Activated T-cell treated with anti-CD3 and anti-CD28 coated beads, Interleukin-2, amount 50 U/mL, for 24 hours (primary cell): Measurements from ENCODE around the gene RND1.
A peak's percentile ranks its signal among the peaks of the same experiment; 100 is the strongest.
"Not testable (repeated sequence)": the region's sequence is repeated elsewhere in the genome, so short reads cannot be mapped to it uniquely, and the experiment has no call there.

ENCODE experiments used
- DNase-seq: peaks from one replicate; pipeline ENCODE4 v3.0.0-alpha.2; 2020
- H3K27ac Mint-ChIP-seq: 2 replicates; pipeline ENCODE4 v1.8.0; 2020; ENCODE audit warnings: mild to moderate bottlenecking, mixed read lengths
- H3K27me3 Mint-ChIP-seq: 2 replicates; pipeline ENCODE4 v1.8.0; 2020; ENCODE audit warnings: mixed read lengths
- H3K36me3 Mint-ChIP-seq: 2 replicates; pipeline ENCODE4 v1.8.0; 2020; ENCODE audit warnings: low read depth, mixed read lengths
- H3K4me1 Mint-ChIP-seq: 2 replicates; pipeline ENCODE4 v1.8.0; 2020; ENCODE audit warnings: low read depth, mixed read lengths
- H3K4me3 Mint-ChIP-seq: 2 replicates; pipeline ENCODE4 v1.8.0; 2020; ENCODE audit warnings: mild to moderate bottlenecking, moderate library complexity, mixed read lengths
- H3K9me3 Mint-ChIP-seq: 2 replicates; pipeline ENCODE4 v1.8.0; 2020; ENCODE audit warnings: mixed read lengths

RND1 gene

DNA sequence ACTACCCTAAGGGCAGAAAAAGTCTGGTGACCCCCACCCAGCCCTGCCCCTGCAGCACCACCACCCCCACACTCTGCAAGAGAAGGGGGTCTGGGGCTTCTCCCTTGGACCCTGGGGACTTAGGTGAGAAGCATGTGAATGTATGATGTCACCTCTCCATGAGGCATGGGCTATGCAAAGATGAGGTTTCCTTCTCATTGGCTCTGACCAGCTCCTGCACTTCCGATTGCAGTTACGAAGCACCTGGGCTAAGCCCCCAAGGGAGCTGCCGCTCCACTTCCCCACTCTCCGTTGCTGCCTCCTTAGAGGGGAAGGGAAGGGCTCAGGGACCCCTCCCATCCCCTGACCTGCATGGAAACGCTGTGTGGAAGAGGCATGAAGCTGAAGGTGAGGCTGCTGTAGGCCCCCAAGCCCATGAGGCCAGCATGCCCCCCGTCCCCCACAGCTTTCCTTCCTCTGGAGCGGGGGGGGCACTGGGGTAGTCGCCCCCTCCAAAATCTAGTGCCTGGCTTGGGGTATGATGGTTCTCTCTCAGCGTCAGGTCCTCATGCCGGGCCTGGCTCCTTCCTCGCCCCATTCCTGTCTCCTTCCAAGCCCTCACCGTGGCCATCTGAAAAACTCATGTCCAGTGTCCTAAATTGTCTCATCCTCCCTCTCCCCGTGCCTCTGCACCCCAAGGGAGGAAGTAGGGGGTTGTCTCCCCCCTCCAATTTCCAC lies 8.2 kb downstream of the RND1 start:
- Mint-ChIP-seq H3K36me3 (peaks cover 2% of the 10 kb centered on the region), H3K27me3 (peaks cover 8% of the 10 kb centered on the region), H3K9me3 (no peaks in the 10 kb centered on the region), H3K4me3 (no peak overlapping the region), H3K4me1 (peaks cover 11% of the 10 kb centered on the region), H3K27ac (no peak overlapping the region)
- DNase-seq, result no peak

DNA sequence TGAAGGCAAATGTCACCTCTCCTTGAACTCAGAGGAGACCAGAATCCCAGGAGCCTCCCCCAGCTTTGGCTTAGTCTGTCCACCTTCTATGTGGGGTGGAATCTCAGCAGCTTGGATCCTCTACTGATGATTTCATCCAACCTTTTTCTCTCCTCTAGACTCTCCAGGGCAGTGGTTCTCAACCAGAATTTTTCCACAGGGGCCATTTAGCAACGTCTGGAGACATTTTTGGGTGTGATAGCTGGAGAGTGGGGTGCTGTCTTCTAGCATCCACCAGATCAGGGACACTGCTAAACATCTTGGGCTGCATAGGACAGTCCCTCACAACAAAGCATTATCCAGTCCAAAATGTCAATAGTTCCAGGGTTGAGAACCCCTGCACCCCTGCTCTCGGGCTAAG lies 9.3 kb downstream of the RND1 start:
- peaks cover 9% of the 10 kb centered on the region for H3K36me3 Mint-ChIP-seq
- no peak overlapping the region for H3K4me3 Mint-ChIP-seq
- no peaks in the 10 kb centered on the region for H3K27me3 Mint-ChIP-seq
- H3K9me3 Mint-ChIP-seq, result no peaks in the 10 kb centered on the region
- no peak for DNase-seq
- H3K27ac Mint-ChIP-seq, result no peak overlapping the region
- H3K4me1 Mint-ChIP-seq, result peaks cover 13% of the 10 kb centered on the region

DNA sequence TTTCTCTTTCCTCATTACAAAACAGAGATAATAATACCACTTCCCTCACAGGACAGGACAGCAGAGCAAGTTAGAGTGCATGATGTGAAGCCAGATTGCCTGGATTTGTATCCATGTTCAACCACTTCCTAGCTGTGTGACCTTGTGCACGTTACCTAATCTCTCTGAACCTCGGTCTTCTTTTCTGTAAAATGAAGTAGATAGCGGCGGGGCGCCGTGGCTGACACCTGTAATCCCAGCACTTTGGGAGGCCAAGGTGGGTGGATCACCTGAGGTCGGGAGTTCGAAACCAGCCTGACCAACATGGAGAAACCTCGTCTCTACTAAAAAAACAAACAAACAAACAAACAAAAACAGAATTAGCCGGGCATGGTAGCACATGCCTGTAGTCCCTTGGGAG lies 10.7 kb downstream of the RND1 start:
- not testable (repeated sequence) for H3K27ac Mint-ChIP-seq, H3K27me3 Mint-ChIP-seq, H3K4me3 Mint-ChIP-seq, H3K9me3 Mint-ChIP-seq, DNase-seq
- Mint-ChIP-seq H3K36me3 (peaks cover 23% of the 10 kb centered on the region), H3K4me1 (peaks cover 24% of the 10 kb centered on the region)

DNA sequence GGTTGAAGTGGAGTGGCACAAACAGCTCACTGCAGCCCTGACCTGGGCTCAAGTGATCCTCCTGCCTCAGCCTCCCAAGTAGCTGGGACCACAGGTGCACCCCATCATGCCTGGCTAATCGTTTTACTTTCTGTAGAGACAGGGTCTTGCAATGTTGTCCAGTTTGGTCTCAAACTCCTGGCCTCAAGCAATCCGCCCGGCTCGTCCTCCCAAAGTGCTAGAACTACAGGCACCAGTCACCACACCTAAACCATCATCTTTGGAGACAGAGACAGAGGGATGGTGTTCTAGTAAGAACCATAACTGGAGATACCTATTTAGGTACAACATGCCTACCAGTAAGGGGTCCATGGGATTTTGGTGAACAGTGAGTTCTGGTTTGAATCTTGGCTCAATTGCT lies 11.2 kb downstream of the RND1 start:
- Mint-ChIP-seq H3K4me3 (no peak overlapping the region), H3K27me3 (no peaks in the 10 kb centered on the region), H3K4me1 (peaks cover 29% of the 10 kb centered on the region), H3K36me3 (peaks cover 28% of the 10 kb centered on the region), H3K27ac (no peak overlapping the region), H3K9me3 (no peaks in the 10 kb centered on the region)
- no peak for DNase-seq

DNA sequence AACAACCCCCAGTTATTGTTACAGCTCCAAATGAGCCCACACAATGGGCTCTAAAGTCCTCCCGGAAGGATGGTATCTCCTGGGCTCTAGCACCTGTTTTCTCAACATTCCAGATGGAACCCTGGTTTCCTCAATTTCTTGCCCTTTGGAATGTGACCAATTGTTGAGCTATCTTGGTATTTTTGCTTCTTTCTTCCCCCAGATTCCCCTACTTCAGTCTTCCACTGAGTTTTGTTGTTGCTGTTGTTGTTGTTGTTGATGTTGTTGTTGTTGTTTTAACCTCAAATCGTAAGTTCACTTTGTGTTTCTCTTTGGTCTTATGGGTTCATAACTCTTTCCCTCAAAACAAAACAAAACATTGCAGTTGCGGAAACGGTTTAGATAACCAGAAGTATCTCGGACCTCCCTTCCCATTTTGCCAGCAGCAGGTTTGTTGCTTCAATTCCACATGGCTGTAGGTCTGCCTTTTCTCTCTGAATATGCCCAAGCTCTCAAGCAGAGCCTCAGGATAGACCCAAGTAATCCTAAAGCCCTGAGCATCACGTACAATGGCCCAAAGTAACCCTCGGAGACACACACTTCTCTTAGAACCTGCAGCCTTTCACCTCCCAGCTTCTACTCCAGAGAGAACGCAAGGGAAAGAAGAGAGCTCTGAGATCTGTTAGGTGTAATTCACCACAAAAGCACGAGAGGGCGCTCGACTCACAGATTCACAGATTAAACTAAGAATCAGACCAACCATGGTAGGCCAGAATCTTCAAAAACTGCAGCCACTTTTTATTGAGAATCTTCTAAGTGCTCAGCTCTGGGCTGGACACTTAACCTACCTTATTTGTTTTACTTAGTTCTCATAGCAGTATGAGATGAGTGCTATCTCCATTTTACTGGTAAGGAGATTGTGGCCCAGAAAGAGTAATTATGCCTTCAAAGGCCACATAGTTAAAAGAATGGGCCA lies 12.7 kb downstream of the RND1 start:
- Mint-ChIP-seq H3K4me1 (peaks cover 33% of the 10 kb centered on the region), H3K27me3 (no peaks in the 10 kb centered on the region), H3K27ac (peak overlapping the region; percentile 99), H3K36me3 (peaks cover 36% of the 10 kb centered on the region), H3K9me3 (no peaks in the 10 kb centered on the region), H3K4me3 (peak overlapping the region; percentile 97)
- peak; percentile 81 for DNase-seq

DNA sequence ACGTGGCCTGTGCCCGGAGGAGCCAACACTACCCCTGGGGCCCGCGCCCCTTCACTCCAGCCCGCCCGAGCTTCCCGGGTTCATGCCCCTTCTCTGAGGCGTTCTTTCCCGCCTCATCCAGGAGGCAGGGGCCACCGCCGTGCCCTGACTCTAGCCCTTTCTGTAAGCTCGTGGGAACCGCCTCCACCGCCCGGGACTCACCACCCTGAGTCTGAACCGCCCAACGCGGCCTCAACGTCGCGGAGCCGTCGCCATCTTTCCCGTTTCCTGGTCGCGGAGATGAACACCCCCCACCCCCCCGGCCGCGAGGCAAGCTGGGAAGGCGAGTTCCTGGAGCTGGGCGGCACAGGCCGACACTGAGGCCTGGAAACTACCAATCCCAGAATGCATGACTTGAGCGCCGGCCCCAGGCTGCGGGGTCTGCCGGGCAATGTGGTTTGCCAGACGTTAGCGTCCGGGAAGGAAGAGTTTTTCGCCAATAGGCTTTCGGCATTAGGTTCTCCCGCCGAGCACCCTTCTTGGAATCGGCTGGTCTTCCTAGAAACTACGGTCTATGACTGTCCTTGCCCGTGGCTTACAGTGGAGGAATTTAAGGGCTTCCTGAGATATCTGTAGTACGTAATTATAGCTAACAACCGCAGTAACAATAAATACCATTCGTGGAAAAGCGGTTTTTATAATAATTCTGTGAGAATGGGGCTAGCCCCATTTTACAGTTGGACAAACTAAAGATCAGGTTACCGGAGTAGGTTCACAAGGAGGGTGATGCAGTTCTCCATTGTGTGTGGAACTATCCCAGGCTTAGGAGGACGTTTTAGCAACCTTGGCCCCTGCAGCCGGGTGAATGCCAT lies 13.6 kb downstream of the RND1 start, which contains the start of gene DDX23:
DDX23 (minus strand) TSS at position 281 of the 851 bp plus-strand sequence. CDS start 6,381 bp downstream, outside the sequence.
- Mint-ChIP-seq H3K27me3 (no peaks in the 10 kb centered on the region), H3K4me3 (peak within 1 kb of the TSS; percentile 97), H3K4me1 (peaks cover 39% of the 10 kb centered on the region), H3K27ac (peak within 1 kb of the TSS; percentile 99), H3K9me3 (no peaks in the 10 kb centered on the region), H3K36me3 (peaks cover 44% of the 10 kb centered on the region)
- peak; percentile 90 for DNase-seq

DNA sequence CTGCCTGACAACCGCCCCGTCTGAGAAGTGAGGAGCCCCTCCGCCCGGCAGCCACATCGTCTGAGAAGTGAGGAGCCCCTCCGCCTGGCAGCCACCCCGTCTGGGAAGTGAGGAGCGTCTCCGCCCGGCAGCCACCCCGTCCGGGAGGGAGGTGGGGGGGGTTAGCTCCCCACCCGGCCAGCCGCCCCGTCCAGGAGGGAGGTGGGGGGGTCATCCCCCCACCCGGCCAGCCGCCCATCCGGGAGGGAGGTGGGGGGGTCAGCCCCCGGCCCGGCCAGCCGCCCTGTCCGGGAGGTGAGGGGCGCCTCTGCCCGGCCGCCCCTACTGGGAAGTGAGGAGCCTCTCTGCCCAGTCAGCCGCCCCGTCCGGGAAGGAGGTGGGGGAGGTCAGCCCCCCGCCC lies 23.6 kb downstream of the RND1 start:
- not testable (repeated sequence) for H3K4me3 Mint-ChIP-seq, H3K27me3 Mint-ChIP-seq, H3K4me1 Mint-ChIP-seq, H3K9me3 Mint-ChIP-seq, DNase-seq, H3K27ac Mint-ChIP-seq
- peaks cover 82% of the 10 kb centered on the region for H3K36me3 Mint-ChIP-seq

DNA sequence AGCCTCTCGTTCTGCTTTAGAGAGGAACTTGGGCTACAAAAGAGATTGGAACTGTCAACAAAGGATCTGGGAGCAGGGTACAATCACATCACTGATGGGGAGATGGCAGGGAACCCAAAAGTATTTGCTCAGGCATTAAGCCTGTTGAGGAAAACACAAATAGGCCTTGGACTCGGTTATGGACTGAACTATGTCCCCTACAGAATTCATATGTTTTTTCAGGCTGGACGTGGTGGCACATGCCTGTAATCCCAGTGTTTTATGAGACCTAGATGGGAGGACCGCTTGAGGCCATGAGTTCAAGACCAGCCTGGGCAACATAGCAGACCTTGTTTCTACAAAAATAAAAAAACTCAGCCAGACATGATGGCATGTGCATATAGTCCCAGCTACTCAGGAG lies 27.6 kb downstream of the RND1 start:
- H3K27ac Mint-ChIP-seq, result no peak overlapping the region
- no peak for DNase-seq
- no peaks in the 10 kb centered on the region for H3K4me1 Mint-ChIP-seq
- no peaks in the 10 kb centered on the region for H3K9me3 Mint-ChIP-seq
- H3K27me3 Mint-ChIP-seq, result no peaks in the 10 kb centered on the region
- peaks cover 82% of the 10 kb centered on the region for H3K36me3 Mint-ChIP-seq
- no peak overlapping the region for H3K4me3 Mint-ChIP-seq

DNA sequence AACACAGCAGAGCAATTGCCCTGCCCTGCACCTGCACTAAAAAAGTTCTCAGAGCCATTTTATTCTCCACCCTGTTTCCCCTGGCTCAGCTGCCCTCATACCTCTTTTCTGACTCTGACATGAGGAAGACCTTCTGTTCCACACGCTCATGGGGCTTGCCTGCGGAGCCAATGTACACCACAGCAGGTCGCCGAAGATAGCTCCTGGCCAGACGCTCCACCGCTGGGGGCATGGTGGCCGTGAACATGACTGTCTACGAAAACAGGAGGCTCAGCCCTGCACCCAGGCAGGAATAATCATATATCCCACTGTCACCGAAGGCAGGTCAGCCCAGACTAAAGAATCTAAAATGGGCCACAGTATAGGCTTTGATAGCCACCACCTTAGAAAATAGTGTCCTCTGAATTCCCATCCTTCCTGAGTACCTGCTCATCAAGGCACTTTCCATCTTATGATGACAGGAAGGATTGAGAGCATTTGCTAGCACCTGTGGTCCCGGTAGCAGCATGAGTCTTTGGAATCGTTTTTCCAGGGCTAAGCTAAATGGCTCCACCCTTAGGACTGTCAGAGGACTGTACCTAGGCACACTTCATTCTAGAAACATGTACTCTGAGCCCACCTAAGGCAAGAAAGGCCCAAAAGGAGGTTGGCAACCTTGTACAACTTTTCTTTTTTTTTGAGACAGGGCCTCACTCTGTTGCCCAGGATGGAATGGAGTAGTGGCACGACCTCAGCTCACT lies 33.2 kb downstream of the RND1 start:
- H3K27ac Mint-ChIP-seq, result peak overlapping the region; percentile 2

DNA sequence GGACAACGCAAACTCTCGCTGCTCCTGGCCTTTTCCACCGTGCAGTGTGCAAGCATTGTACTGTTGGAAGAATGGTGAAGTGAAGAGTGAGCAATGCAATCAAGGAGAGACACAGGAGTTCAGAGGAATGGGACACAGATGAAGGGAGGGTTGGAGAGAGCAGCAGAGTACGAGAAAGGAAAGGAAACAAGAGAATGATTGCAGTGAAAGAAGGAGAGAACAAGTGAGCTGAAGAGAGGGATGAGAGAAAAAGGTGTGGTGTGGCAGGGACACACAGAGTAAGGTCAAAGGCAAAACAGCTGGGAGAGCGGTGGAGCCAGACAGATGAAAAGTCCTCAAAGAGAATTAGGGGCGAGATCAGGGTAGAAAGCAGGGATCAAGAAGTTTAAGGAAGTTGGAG lies 34.4 kb downstream of the RND1 start:
- no peaks in the 10 kb centered on the region for H3K27me3 Mint-ChIP-seq
- no peak for DNase-seq
- peaks cover 81% of the 10 kb centered on the region for H3K36me3 Mint-ChIP-seq
- H3K4me1 Mint-ChIP-seq, result no peaks in the 10 kb centered on the region
- no peak overlapping the region for H3K4me3 Mint-ChIP-seq
- peak overlapping the region; percentile 4 for H3K27ac Mint-ChIP-seq
- no peaks in the 10 kb centered on the region for H3K9me3 Mint-ChIP-seq

More for the DNA sequence above, 33.2 kb downstream of the RND1 start:
- H3K9me3 Mint-ChIP-seq, result no peaks in the 10 kb centered on the region
- no peaks in the 10 kb centered on the region for H3K27me3 Mint-ChIP-seq
- H3K4me1 Mint-ChIP-seq, result no peaks in the 10 kb centered on the region
- H3K4me3 Mint-ChIP-seq, result no peak overlapping the region
- DNase-seq, result no peak
- H3K36me3 Mint-ChIP-seq, result peaks cover 92% of the 10 kb centered on the region

DNA sequence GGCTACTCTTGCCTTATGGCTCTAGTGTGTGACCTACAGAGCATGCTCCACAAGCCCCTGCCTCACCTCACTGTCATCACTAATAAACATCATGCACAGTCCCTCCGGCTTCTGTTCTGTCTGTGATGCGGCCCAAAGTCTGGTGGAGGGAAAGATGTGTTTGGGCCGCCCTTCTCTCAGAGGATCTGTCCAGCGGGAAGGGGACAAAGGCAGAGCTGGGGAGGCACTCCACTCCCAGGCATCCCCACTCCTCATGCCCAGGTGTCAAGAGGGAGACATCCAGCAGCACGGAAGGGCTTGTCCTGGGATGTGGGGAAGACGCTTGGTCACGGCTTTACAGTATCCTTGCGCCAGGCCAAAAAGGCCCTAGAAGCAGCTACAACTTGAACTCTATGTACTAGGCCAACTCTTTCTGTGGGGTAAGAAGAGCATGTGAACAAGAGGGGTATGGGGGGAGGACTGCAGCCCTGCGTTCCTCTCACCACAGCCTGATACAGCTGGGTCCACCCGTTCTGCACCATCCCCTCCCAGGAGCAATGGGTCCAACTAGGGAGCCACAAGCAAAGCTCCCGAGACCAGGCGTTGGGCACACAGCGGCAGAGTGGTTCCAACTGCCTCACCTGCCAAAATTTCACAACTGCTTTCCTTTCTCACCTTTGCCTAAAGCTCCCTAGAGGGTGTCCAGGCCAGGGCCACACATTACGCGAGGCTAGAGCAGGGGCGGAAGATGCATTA lies 36.7 kb downstream of the RND1 start:
- DNase-seq, result no peak
- Mint-ChIP-seq H3K36me3 (peaks cover 64% of the 10 kb centered on the region), H3K27ac (peak overlapping the region; percentile 24), H3K27me3 (no peaks in the 10 kb centered on the region), H3K4me3 (no peak overlapping the region), H3K9me3 (no peaks in the 10 kb centered on the region), H3K4me1 (peaks cover 1% of the 10 kb centered on the region)

DNA sequence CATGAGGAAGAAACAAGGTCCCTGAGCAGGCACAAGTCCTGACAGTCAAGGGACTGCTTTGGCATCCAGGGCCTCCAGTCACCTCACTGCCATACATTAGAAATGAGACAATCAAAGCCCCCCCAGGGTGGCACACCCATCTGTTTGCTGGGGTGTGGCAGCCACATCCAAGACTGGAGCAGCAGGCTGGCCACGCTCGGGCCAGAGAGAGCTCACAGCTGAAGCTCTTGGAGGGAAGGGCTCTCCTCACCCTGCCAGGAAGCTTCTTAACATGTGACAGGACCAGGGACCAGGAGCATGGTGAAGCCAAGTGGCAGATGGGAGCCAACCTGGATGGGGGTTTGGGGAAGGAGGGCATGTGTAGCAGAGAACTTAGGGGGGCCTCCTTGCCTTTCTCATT lies 37.4 kb downstream of the RND1 start:
- Mint-ChIP-seq H3K4me1 (peaks cover 1% of the 10 kb centered on the region), H3K27me3 (no peaks in the 10 kb centered on the region), H3K36me3 (peaks cover 57% of the 10 kb centered on the region), H3K4me3 (no peak overlapping the region), H3K27ac (peak overlapping the region; percentile 24), H3K9me3 (no peaks in the 10 kb centered on the region)
- DNase-seq, result no peak

DNA sequence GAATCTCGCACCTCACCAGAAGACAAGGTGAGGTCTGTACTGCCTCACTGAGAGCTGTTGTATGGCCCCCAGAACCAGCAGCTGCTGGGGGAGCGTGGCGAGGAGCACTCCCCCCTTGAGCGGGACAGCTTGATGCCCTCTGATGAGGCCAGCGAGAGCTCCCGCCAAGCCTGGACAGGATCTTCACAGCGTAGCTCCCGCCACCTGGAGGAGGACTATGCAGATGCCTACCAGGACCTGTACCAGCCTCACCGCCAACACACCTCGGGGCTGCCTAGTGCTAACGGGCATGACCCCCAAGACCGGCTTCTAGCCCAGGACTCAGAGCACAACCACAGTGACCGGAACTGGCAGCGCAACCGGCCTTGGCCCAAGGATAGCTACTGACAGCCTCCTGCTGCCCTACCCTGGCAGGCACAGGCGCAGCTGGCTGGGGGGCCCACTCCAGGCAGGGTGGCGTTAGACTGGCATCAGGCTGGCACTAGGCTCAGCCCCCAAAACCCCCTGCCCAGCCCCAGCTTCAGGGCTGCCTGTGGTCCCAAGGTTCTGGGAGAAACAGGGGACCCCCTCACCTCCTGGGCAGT lies 38.1 kb downstream of the RND1 start:
- Mint-ChIP-seq H3K4me1 (peaks cover 1% of the 10 kb centered on the region), H3K4me3 (no peak overlapping the region), H3K9me3 (no peaks in the 10 kb centered on the region), H3K27me3 (no peaks in the 10 kb centered on the region), H3K27ac (no peak overlapping the region), H3K36me3 (peaks cover 50% of the 10 kb centered on the region)
- no peak for DNase-seq
